ENCODE results near the gene FGF14.

FGF14 gene

GRCh38 chr13:101833671-101834070 is 568.2 kb downstream of the FGF14 start:
- no peak for DNase-seq

GRCh38 chr13:101830035-101830434 is 571.8 kb downstream of the FGF14 start:
- no peak for DNase-seq

- DNase-seq, result no peak
Measured at GRCh38 chr13:101829484-101829883, 572.4 kb downstream of the FGF14 start.

GRCh38 chr13:101828119-101828518 is 573.7 kb downstream of the FGF14 start:
- no peak for DNase-seq

GRCh38 chr13:101817898-101818297 is 584.0 kb downstream of the FGF14 start:
- no peak for DNase-seq

GRCh38 chr13:101811881-101812280 is 590.0 kb downstream of the FGF14 start:
- DNase-seq, result no peak

GRCh38 chr13:101811284-101811839 is 590.5 kb downstream of the FGF14 start:
- no peak for DNase-seq

GRCh38 chr13:101799196-101799595 is 602.7 kb downstream of the FGF14 start:
- no peak for DNase-seq

GRCh38 chr13:101798437-101798836 is 603.4 kb downstream of the FGF14 start:
- DNase-seq, result no peak

- no peak for DNase-seq
Measured at GRCh38 chr13:101795460-101795859, 606.4 kb downstream of the FGF14 start.

GRCh38 chr13:101795025-101795424 is 606.8 kb downstream of the FGF14 start:
- no peak for DNase-seq

GRCh38 chr13:101792189-101792588 is 609.7 kb downstream of the FGF14 start:
- DNase-seq, result no peak

- no peak for DNase-seq
Measured at GRCh38 chr13:101785858-101786257, 616.0 kb downstream of the FGF14 start.

- DNase-seq, result no peak
Measured at GRCh38 chr13:101784313-101784712, 617.5 kb downstream of the FGF14 start.

- no peak for DNase-seq
Measured at GRCh38 chr13:101783554-101783953, 618.3 kb downstream of the FGF14 start.

GRCh38 chr13:101780211-101780610 is 621.6 kb downstream of the FGF14 start:
- no peak for DNase-seq

GRCh38 chr13:101779147-101779546 is 622.7 kb downstream of the FGF14 start:
- DNase-seq, result no peak

GRCh38 chr13:101775267-101775666 is 626.6 kb downstream of the FGF14 start:
- DNase-seq, result no peak

GRCh38 chr13:101774393-101774792 is 627.5 kb downstream of the FGF14 start:
- DNase-seq, result no peak

- no peak for DNase-seq
Measured at GRCh38 chr13:101773062-101773461, 628.8 kb downstream of the FGF14 start.

GRCh38 chr13:101767131-101767530 is 634.7 kb downstream of the FGF14 start:
- DNase-seq, result no peak

GRCh38 chr13:101763191-101763590 is 638.7 kb downstream of the FGF14 start:
- no peak for DNase-seq

- DNase-seq, result no peak
Measured at GRCh38 chr13:101757446-101758039, 644.3 kb downstream of the FGF14 start.

GRCh38 chr13:101755228-101755887 is 646.5 kb downstream of the FGF14 start:
- no peak for DNase-seq

GRCh38 chr13:101752432-101752831 is 649.4 kb downstream of the FGF14 start:
- no peak for DNase-seq
